Activated CD4-positive, alpha-beta T cell treated with anti-CD3 and anti-CD28 coated beads for 36 hours (primary cell): ENCODE measurements around the gene SYVN1. TPM values are rescaled to one million over a fixed set of nuclear protein-coding genes. Genes with fewer than 3 reads are reported as not detected.

Source experiments
- ATAC-seq: fragments of 200-7000 bp; cut with Tn5 transposase; one replicate; pipeline ENCODE4 v1.10.0; 2021; ENCODE audit warnings: mild to moderate bottlenecking, moderate library complexity
- CTCF ChIA-PET: fragments of 350-600 bp; sonication (Branson Sonifier 250); formaldehyde crosslinking; loops from one replicate; lab custom pipeline; 2021; ENCODE audit warnings: antibody characterized with exemption; lab: Charles Lee
- POLR2A ChIA-PET: fragments of 350-600 bp; sonication (Branson Sonifier 250); formaldehyde crosslinking; loops from one replicate; lab custom pipeline; 2021; ENCODE audit warnings: antibody characterized with exemption, inconsistent platforms; lab: Charles Lee
- DNase-seq: peaks from one replicate; pipeline ENCODE4 v3.0.0-alpha.2; 2020
- H3K27ac Mint-ChIP-seq: one replicate; pipeline ENCODE4 v1.8.0; 2021; ENCODE audit warnings: mixed read lengths
- H3K27me3 Mint-ChIP-seq: one replicate; pipeline ENCODE4 v1.8.0; 2021; ENCODE audit warnings: mixed read lengths
- H3K36me3 Mint-ChIP-seq: one replicate; pipeline ENCODE4 v1.8.0; 2021; ENCODE audit warnings: low read depth, mixed read lengths
- H3K4me1 Mint-ChIP-seq: one replicate; pipeline ENCODE4 v1.8.0; 2021; ENCODE audit warnings: mixed read lengths
- H3K4me3 Mint-ChIP-seq: one replicate; pipeline ENCODE4 v1.8.0; 2021; ENCODE audit warnings: mild to moderate bottlenecking, moderate library complexity, mixed read lengths
- H3K9me3 Mint-ChIP-seq: one replicate; pipeline ENCODE4 v1.8.0; 2021; ENCODE audit warnings: low read depth, mixed read lengths
- intact Hi-C, 2 experiments: fragments of 100-400 bp; cut with DNase I in 1 of 2; cut with micrococcal nuclease in 1 of 2; formaldehyde crosslinking; loops; one replicate each; pipeline versions ENCODE4 v1.14.2 to v1.15.1; 2022 to 2024; cut with DNase I, micrococcal nuclease
- total RNA-seq, 2 experiments: library from RNA; stranded (reverse); gene quantifications; one replicate each; pipeline ENCODE4 v1.2.3, GENCODE V29; 2021

Gene SYVN1
- total RNA-seq, 2 experiments from 2014 or later, result 24.3 to 31.1 TPM

DNA sequence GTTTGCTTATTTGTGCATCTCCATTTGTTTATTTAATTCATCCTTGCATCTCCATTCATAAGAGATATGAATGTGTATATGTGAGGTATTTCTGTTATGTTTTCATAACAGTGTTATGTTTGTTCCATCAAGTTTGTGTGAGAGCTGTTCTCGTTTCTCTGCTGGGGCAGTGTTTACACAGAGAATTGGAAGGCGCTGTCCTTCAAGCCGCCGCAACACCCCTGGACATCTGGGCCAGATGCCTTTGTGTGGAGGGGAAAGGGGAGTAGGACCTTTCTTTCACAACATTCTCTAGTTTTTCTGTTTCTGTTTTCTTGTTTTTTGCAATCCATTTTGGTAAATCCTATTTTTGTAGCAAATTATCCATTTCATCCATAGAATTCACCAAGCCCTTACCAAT is 29.7 kb downstream of the SYVN1 start:
- Mint-ChIP-seq H3K4me3 (no peak overlapping the region), H3K27ac (peak overlapping the region; percentile 2), H3K4me1 (peaks cover 7% of the 10 kb centered on the region), H3K27me3 (no peaks in the 10 kb centered on the region), H3K9me3 (no peaks in the 10 kb centered on the region), H3K36me3 (peaks cover 7% of the 10 kb centered on the region)
- intact Hi-C loops, result no loop called here
- ATAC-seq, result no peak
- DNase-seq, result no peak
- ChIA-PET POLR2A (no interaction called here), CTCF (interaction anchor here (0.6 to 1.4 kb wide), 3 partner anchors 8 to 31 kb away, joined by 3 to 4 read pairs (median 3); no protein-coding TSS in a partner anchor)

DNA sequence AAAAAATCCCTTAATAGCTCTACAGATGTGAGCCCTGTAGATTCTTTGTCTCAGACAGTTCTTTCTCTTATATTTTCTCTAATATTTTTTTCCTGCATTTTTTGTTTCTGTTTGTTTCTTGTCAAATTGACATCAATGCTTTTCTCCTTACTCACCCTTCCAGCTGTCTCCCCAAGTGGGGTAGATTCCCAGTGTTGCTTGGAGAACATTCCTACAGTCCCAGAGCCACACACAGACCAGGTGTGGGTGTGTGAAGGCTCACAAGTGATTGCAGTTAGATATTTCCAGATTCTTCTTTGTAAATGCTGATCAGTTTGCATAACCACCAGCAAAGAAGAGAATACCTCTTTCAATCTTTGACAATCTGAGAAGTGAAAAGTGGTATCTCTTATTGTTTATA is 30.8 kb downstream of the SYVN1 start:
- ATAC-seq, result no peak
- ChIA-PET CTCF (interaction anchor here (0.7 to 1.4 kb wide), 2 partner anchors 9 to 10 kb away, joined by 4 read pairs; no protein-coding TSS in a partner anchor), POLR2A (interaction anchor here (0.7 kb wide), 2 partner anchors 9 to 28 kb away, joined by 3 to 4 read pairs; no protein-coding TSS in a partner anchor)
- intact Hi-C loops, result no loop called here
- Mint-ChIP-seq H3K9me3 (no peaks in the 10 kb centered on the region), H3K4me1 (peaks cover 10% of the 10 kb centered on the region), H3K4me3 (no peak overlapping the region), H3K36me3 (peaks cover 7% of the 10 kb centered on the region), H3K27me3 (no peaks in the 10 kb centered on the region), H3K27ac (no peak overlapping the region)
- no peak for DNase-seq

DNA sequence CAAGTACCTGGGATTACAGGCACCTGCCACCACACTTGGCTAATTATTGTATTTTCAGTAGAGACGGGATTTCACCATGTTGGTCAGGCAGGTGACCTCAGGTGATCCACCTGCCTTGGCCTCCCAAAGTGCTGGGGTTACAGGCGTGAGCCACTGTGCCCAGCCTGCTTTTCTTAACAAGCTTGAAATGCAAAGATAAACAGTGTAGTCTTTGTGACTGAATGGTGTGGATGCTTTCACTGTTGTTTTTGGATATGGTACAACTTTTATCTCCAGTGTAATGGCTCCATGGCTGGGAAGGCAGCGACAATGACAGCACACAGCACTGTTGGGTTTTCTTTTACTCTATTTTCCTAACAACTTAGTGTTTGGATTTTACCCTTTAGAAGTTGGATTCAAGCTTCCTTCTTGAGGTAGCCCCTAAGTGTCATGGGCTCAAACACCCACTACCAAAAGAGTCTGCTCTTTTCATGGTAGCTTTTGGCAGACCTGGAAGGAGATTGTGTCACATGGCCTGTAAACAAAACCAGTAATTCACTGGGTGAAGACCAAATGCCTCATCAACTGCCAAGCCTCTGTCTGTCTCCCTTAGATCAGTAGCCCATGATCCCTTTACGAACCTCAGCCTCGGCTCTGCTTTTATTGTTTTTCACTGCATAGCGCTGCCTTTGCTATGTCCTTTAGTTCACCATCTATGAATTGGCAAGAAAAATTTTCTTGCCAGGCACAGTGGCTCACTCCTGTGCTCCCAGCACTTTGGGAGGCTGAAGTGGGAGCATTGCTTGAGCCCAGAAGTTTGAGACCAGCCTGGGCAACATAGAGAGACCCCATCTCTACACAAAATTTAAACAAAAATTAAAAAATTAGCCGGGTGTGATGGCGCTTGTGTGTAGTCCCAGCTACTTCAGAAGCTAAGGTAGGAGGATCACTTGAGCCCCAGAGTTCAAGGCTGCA is 31.9 kb downstream of the SYVN1 start:
- Mint-ChIP-seq H3K4me3 (no peak overlapping the region), H3K36me3 (peaks cover 11% of the 10 kb centered on the region), H3K27ac (no peak overlapping the region), H3K27me3 (no peaks in the 10 kb centered on the region), H3K9me3 (no peaks in the 10 kb centered on the region), H3K4me1 (peaks cover 14% of the 10 kb centered on the region)
- intact Hi-C loops, result no loop called here
- ChIA-PET CTCF (interaction anchor here (0.6 to 2.0 kb wide), 4 partner anchors 8 to 311 kb away, joined by 3 to 5 read pairs (median 4); no protein-coding TSS in a partner anchor), POLR2A (interaction anchor here (0.5 to 0.7 kb wide), 2 partner anchors 11 to 517 kb away, joined by 3 read pairs; no protein-coding TSS in a partner anchor)
- no peak for DNase-seq
- no peak for ATAC-seq

- no peaks in the 10 kb centered on the region for H3K9me3 Mint-ChIP-seq
- peaks cover 7% of the 10 kb centered on the region for H3K36me3 Mint-ChIP-seq
These were observed 33.5 kb downstream of the SYVN1 start for GRCh38 chr11:65100674-65101350.

GRCh38 chr11:65096926-65097325 is 37.4 kb downstream of the SYVN1 start:
- ATAC-seq (no peak), DNase-seq (no peak)
- ChIA-PET CTCF (interaction anchor here (0.9 to 7.5 kb wide), 3 partner anchors 14 to 71 kb away, joined by 3 to 56 read pairs (median 3); partner anchors contain the start of gene TM7SF2), POLR2A (interaction anchor here (0.7 to 1.1 kb wide), 3 partner anchors 13 to 38 kb away, joined by 3 to 4 read pairs (median 3); partner anchors contain the start of gene SYVN1)
- Mint-ChIP-seq H3K27me3 (no peaks in the 10 kb centered on the region), H3K4me1 (peaks cover 12% of the 10 kb centered on the region), H3K4me3 (peak overlapping the region; percentile 92), H3K9me3 (no peaks in the 10 kb centered on the region), H3K27ac (peak overlapping the region; percentile 25), H3K36me3 (peaks cover 4% of the 10 kb centered on the region)
- intact Hi-C loops, result loop anchor here (1.0 kb wide), 11 partner anchors 13 to 318 kb away; partner anchors contain the start of genes CDCA5 (in 2 of the 2), SYVN1 (in 2 of the 2), TM7SF2 (in 2 of the 2) and ZFPL1 (in 2 of the 2)

More at GRCh38 chr11:65100674-65101350, 33.5 kb downstream of the SYVN1 start:
- no peak for ATAC-seq
- intact Hi-C loops, result no loop called here
- H3K4me3 Mint-ChIP-seq, result no peak overlapping the region
- H3K4me1 Mint-ChIP-seq, result peaks cover 11% of the 10 kb centered on the region
- no peaks in the 10 kb centered on the region for H3K27me3 Mint-ChIP-seq
- DNase-seq, result no peak
- ChIA-PET POLR2A (no interaction called here), CTCF (interaction anchor here (0.6 to 7.5 kb wide), 6 partner anchors 10 to 25 kb away, joined by 3 to 56 read pairs (median 4); partner anchors contain the start of genes TM7SF2 and ZNHIT2)
- no peak overlapping the region for H3K27ac Mint-ChIP-seq

DNA sequence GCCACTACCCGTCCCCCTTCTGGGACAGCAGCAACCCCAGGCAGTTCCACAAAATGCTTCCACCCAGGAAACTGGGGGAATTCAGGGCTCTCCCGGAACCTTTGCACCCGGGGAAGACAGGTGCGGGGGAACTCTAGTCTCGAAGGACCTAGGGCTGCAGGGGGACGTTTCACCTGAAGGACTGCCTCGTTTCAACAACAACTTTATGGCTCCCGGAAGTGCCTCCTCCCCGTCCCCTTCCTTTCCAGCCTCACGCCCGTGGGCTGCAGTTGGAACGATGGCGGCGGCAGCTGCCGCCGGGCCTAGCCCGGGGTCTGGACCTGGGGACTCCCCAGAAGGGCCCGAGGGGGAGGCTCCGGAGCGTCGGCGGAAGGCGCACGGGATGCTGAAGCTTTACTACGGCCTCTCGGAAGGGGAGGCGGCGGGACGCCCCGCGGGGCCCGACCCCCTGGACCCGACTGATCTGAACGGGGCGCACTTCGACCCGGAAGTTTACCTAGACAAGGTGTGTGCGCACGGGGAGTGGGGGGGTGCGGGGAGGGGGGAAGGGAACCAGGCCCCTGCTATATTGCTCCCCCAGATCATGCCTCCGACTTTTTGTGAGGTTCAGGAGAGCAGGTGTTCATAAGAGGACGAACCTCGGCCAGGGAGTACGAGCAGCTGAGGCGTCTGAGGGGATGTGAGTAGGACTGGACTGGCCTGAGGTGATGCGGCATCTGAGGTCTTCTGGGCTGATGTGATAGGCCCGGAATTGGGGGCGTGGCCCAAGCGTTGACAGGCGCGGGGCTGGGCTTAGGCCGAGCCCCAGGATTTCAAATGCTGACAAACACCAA is 38.1 kb downstream of the SYVN1 start, which contains the start of gene VPS51:
VPS51 (plus strand) TSS at position 241 of the 833 bp plus-strand sequence; CDS start at position 278, 37 bp downstream.
- Mint-ChIP-seq H3K4me1 (peaks cover 12% of the 10 kb centered on the region), H3K36me3 (peaks cover 4% of the 10 kb centered on the region), H3K27me3 (no peaks in the 10 kb centered on the region), H3K4me3 (peak within 1 kb of the TSS; percentile 92), H3K27ac (peak within 1 kb of the TSS; percentile 94), H3K9me3 (no peaks in the 10 kb centered on the region)
- intact Hi-C loops, result loop anchor here (1.0 kb wide), 11 partner anchors 12 to 317 kb away; partner anchors contain the start of genes CDCA5 (in 2 of the 2), SYVN1 (in 2 of the 2), TM7SF2 (in 2 of the 2) and ZFPL1 (in 2 of the 2)
- POLR2A ChIA-PET, result interaction anchor here (0.7 to 1.1 kb wide), 3 partner anchors 13 to 38 kb away, joined by 3 to 4 read pairs (median 3); partner anchors contain the start of gene SYVN1
- peak; percentile 93 for DNase-seq
- CTCF ChIA-PET, result interaction anchor here (0.9 to 7.5 kb wide), 3 partner anchors 13 to 70 kb away, joined by 3 to 56 read pairs (median 3); partner anchors contain the start of gene TM7SF2
- ATAC-seq, result peak; percentile 98

DNA sequence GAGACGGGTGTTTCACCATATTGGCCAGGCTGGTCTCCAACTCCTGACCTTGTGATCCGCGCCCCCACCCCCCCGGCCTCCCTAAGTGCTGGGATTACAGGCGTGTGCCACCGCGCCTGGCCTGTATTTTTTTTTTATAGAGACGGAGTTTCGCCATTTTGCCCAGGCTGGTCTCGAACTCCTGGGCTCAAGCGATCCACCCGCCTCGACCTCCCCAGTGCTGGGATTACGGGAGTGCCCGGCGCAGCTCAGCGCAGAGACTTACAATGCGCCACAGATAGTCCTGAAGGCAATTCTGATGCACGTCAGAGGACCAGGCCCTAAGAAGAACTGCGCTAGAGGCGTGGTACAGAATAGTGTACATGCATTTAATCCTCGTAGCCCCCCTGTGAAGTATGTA is 38.9 kb downstream of the SYVN1 start:
- Mint-ChIP-seq H3K9me3 (no peaks in the 10 kb centered on the region), H3K4me3 (peak overlapping the region; percentile 92)

DNA sequence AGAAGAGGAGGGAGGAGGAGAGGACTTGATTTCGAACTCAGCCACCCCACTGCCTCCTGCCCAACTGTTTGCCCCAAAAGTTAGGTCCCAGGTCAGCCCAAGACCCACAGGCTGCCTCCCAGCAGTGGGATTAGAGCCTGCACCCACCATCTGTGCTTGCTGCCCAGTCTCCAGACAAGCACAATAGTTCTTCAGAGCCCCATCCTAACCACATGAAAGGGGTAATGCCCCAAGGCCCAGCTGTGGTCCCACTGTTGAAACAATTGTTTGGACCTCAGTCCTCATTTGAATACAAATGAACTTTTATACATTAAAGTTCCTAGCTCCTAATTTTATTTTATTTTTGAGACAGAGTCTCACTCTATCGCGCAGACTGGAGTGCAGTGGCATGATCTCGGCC is 43.7 kb downstream of the SYVN1 start:
- ChIA-PET POLR2A (interaction anchor here (0.6 to 1.0 kb wide), 2 partner anchors 11 to 47 kb away, joined by 3 read pairs; no protein-coding TSS in a partner anchor), CTCF (no interaction called here)
- no peak overlapping the region for H3K27ac Mint-ChIP-seq
- intact Hi-C loops, result no loop called here
- H3K27me3 Mint-ChIP-seq, result no peaks in the 10 kb centered on the region
- no peak for DNase-seq
- H3K36me3 Mint-ChIP-seq, result peaks cover 22% of the 10 kb centered on the region
- H3K9me3 Mint-ChIP-seq, result no peaks in the 10 kb centered on the region
- no peak for ATAC-seq
- no peak overlapping the region for H3K4me3 Mint-ChIP-seq
- H3K4me1 Mint-ChIP-seq, result peaks cover 6% of the 10 kb centered on the region

More for the DNA sequence above, 38.9 kb downstream of the SYVN1 start:
- Mint-ChIP-seq H3K36me3 (peaks cover 4% of the 10 kb centered on the region), H3K27me3 (no peaks in the 10 kb centered on the region), H3K27ac (peak overlapping the region; percentile 94), H3K4me1 (peaks cover 12% of the 10 kb centered on the region)
- ChIA-PET POLR2A (no interaction called here), CTCF (interaction anchor here (0.6 to 7.5 kb wide), 5 partner anchors 17 to 84 kb away, joined by 3 to 56 read pairs (median 3); partner anchors contain the start of gene TM7SF2)
- DNase-seq (no peak), ATAC-seq (no peak)
- intact Hi-C loops, result no loop called here

- ChIA-PET POLR2A (no interaction called here), CTCF (interaction anchor here (0.8 kb wide), 1 partner anchor 23 kb away, joined by 3 read pairs; no protein-coding TSS in a partner anchor)
- intact Hi-C loops, result no loop called here
- H3K36me3 Mint-ChIP-seq, result peaks cover 23% of the 10 kb centered on the region
- H3K4me3 Mint-ChIP-seq, result no peak overlapping the region
- H3K27ac Mint-ChIP-seq, result no peak overlapping the region
- H3K9me3 Mint-ChIP-seq, result no peaks in the 10 kb centered on the region
- ATAC-seq (no peak), DNase-seq (no peak)
- H3K4me1 Mint-ChIP-seq, result peaks cover 13% of the 10 kb centered on the region
- H3K27me3 Mint-ChIP-seq, result no peaks in the 10 kb centered on the region
These were observed 44.7 kb downstream of the SYVN1 start for GRCh38 chr11:65089621-65090020.

GRCh38 chr11:65087827-65088226 is 46.5 kb downstream of the SYVN1 start:
- no peak for DNase-seq
- CTCF ChIA-PET, result interaction anchor here (1.2 kb wide), 1 partner anchor 11 kb away, joined by 3 read pairs; no protein-coding TSS in a partner anchor
- POLR2A ChIA-PET, result no interaction called here
- intact Hi-C loops, result no loop called here
- Mint-ChIP-seq H3K4me1 (peaks cover 17% of the 10 kb centered on the region), H3K9me3 (no peaks in the 10 kb centered on the region), H3K27ac (no peak overlapping the region), H3K4me3 (no peak overlapping the region), H3K36me3 (peaks cover 34% of the 10 kb centered on the region), H3K27me3 (no peaks in the 10 kb centered on the region)
- no peak for ATAC-seq
